Nephron (organoid): ENCODE data around the gene TRIM8.
A peak's percentile ranks its signal among the peaks of the same experiment; 100 is the strongest.

Experiments
- H3K27ac Mint-ChIP-seq, 3 experiments: 2 replicates each; pipeline ENCODE4 v1.8.0; 2020; ENCODE audit warnings: mixed read lengths in 3 of 3, mild to moderate bottlenecking in 2 of 3, moderate library complexity in 1 of 3
- H3K27me3 Mint-ChIP-seq: 2 replicates; pipeline ENCODE4 v1.8.0; 2021; ENCODE audit warnings: low read depth, mild to moderate bottlenecking, moderate library complexity, mixed read lengths
- H3K36me3 Mint-ChIP-seq: 2 replicates; pipeline ENCODE4 v1.8.0; 2020; ENCODE audit warnings: low read depth, mixed read lengths
- H3K4me1 Mint-ChIP-seq: 2 replicates; pipeline ENCODE4 v1.8.0; 2020; ENCODE audit warnings: mixed read lengths
- H3K4me3 Mint-ChIP-seq, 3 experiments: 2 replicates each; pipeline ENCODE4 v1.8.0; 2020; ENCODE audit warnings: mild to moderate bottlenecking in 3 of 3, mixed read lengths in 3 of 3, moderate library complexity in 2 of 3
- H3K9me3 Mint-ChIP-seq: 2 replicates; pipeline ENCODE4 v1.8.0; 2020; ENCODE audit warnings: mixed read lengths
- TF ChIP-seq, protein P1 (sequence below), 3 experiments: fragments of 200-600 bp; sonication (generic); IDR thresholded peaks; one replicate each; pipeline ENCODE4 v1.5.0; 2021; ENCODE audit warnings: antibody characterized with exemption in 3 of 3; ENCODE audit not compliant: unreplicated experiment in 3 of 3

Gene TRIM8

DNA sequence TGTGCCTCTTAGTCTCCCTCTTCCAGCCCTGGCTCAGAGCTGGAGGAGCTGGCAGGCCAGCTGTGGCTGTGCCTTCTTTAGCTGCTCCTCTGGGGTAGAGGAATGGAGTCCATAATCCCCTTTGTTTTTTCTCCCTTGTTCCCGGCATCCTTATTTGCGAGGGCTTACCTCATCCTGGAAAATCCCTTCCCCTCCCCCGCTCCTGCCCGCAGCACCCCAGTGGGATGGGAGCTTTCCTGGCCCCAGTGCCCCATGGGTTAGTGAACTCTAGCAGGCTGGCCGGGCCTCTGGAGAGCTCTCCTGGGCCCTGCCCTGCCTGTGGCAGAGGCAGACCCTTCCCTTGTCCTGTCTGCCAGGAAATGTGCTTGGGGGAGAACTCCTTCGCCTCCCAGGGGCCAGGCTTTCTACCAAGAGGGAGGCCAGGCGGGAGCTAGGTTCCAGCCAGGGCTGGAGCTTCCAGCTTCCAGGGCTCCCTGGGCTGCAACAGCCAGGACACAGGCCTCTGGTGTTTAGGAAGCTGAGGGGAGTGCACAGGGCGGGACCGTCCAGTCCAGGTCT, 16.5 kb upstream of the TRIM8 start:
- Mint-ChIP-seq H3K9me3 (no peaks in the 10 kb centered on the region), H3K27me3 (no peaks in the 10 kb centered on the region), H3K4me3 (peak overlapping the region; percentile 54 to 69 (median 55)), H3K36me3 (peaks cover 30% of the 10 kb centered on the region), H3K4me1 (peaks cover 91% of the 10 kb centered on the region), H3K27ac (peak overlapping the region; percentile 97 to 100 (median 100))
- TF ChIP-seq, protein P1, sequence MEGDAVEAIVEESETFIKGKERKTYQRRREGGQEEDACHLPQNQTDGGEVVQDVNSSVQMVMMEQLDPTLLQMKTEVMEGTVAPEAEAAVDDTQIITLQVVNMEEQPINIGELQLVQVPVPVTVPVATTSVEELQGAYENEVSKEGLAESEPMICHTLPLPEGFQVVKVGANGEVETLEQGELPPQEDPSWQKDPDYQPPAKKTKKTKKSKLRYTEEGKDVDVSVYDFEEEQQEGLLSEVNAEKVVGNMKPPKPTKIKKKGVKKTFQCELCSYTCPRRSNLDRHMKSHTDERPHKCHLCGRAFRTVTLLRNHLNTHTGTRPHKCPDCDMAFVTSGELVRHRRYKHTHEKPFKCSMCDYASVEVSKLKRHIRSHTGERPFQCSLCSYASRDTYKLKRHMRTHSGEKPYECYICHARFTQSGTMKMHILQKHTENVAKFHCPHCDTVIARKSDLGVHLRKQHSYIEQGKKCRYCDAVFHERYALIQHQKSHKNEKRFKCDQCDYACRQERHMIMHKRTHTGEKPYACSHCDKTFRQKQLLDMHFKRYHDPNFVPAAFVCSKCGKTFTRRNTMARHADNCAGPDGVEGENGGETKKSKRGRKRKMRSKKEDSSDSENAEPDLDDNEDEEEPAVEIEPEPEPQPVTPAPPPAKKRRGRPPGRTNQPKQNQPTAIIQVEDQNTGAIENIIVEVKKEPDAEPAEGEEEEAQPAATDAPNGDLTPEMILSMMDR (IDR thresholded peaks at IDR 0.05; ENCODE audit: unreplicated experiment in 3 of 3) = no peak

DNA sequence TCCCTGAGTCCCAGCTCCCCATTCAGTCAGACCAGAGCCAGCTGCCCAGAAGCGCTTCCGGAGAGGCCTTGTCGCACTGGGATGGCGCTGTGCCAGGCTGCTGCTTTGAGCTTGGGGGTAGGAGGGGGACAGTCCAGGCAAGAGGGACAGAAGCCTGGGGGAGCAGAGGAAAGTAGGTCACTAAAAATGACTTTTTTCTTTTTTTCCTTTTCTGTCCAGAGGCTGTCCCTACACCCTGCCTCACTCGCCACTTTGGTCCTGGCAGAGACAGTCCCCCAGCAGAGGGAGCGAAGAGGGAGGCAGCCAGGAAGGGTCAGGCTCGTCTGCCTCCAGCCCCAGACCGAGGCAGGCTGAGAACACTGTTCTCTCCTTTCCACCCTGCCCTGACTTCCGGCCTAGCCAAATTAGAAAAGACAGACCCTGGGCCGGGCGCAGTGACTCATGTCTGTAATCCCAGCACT, 15.8 kb upstream of the TRIM8 start:
- peak overlapping the region; percentile 97 to 100 (median 100) for H3K27ac Mint-ChIP-seq
- H3K4me1 Mint-ChIP-seq = peaks cover 93% of the 10 kb centered on the region
- H3K36me3 Mint-ChIP-seq = peaks cover 25% of the 10 kb centered on the region
- H3K9me3 Mint-ChIP-seq = no peaks in the 10 kb centered on the region
- no peak overlapping the region for H3K4me3 Mint-ChIP-seq
- H3K27me3 Mint-ChIP-seq = no peaks in the 10 kb centered on the region
- TF ChIP-seq, protein P1 (IDR thresholded peaks at IDR 0.05; ENCODE audit: unreplicated experiment in 3 of 3) = no peak

DNA sequence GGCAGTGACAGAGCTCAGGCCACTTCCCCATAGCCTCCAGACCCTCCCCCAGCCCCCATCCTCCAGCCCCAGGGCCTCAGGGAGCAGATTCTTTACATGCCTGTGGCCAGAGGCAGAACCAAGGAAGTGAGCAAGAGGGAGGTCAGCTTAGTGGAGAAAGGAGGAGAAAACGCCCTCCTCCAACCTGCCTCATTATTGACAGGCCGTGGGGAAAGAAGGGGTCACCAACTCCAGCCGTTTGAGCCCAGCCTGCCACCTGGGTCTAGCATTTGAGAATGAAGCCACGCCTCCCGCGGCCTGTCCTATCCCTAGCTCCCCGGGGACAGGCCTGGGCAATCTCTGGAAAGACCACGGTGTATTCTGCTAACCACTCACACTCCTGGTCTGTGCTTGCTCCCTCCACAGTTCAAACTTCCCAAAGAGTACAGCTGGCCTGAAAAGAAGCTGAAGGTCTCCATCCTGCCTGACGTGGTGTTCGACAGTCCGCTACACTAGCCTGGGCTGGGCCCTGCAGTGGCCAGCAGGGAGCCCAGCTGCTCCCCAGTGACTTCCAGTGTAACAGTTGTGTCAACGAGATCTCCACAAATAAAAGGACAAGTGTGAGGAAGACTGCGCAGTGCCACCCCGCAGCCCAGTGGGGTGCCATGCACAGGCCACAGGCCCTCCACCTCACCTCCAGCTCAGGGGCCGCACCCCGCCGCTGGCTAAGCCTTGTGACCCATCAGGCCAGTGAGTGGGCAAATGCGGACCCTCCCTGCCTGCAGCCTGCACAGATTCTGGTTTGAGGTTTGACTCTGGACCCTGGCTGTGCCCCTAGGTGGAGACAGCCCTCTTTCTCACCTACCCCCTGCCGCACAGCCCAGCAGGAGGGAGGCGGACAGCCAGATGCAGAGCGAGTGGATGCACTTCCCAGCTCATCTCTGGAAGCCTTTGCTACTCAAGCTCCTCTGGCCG, 14.3 kb upstream of the TRIM8 start:
- TF ChIP-seq, protein P1 (IDR thresholded peaks at IDR 0.05; ENCODE audit: unreplicated experiment in 3 of 3) = no peak
- Mint-ChIP-seq H3K4me1 (peaks cover 98% of the 10 kb centered on the region), H3K27me3 (no peaks in the 10 kb centered on the region), H3K27ac (peak overlapping the region; percentile 97 to 100 (median 100)), H3K4me3 (peak overlapping the region in 1 of 3 experiments; percentile 14), H3K36me3 (peaks cover 18% of the 10 kb centered on the region), H3K9me3 (no peaks in the 10 kb centered on the region)

DNA sequence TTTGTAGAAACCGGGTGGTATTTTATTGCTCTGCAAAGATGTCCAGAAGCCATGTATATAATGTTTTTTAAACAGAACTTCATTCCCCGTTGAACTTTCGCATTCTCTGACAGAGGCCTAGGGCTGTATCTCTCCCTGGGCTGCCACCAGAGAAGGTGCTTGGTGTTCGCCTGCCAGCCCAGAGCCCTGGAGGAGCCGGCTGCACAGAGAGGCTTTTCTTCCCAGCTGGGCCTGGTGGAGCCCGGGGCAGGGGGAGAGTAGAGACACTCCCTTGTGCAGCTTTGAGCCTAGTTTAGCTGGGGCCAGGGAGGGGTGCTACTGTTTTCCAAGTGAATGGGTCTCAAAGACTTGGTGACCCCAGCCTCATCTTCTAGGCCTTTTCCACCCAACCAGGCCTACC, 13.6 kb upstream of the TRIM8 start:
- TF ChIP-seq, protein P1 (IDR thresholded peaks at IDR 0.05; ENCODE audit: unreplicated experiment in 3 of 3) = no peak
- peak overlapping the region; percentile 97 to 100 (median 100) for H3K27ac Mint-ChIP-seq
- H3K9me3 Mint-ChIP-seq = no peaks in the 10 kb centered on the region
- H3K4me3 Mint-ChIP-seq = peak overlapping the region in 1 of 3 experiments; percentile 14
- peaks cover 14% of the 10 kb centered on the region for H3K36me3 Mint-ChIP-seq
- no peaks in the 10 kb centered on the region for H3K27me3 Mint-ChIP-seq
- H3K4me1 Mint-ChIP-seq = peaks cover 98% of the 10 kb centered on the region

DNA sequence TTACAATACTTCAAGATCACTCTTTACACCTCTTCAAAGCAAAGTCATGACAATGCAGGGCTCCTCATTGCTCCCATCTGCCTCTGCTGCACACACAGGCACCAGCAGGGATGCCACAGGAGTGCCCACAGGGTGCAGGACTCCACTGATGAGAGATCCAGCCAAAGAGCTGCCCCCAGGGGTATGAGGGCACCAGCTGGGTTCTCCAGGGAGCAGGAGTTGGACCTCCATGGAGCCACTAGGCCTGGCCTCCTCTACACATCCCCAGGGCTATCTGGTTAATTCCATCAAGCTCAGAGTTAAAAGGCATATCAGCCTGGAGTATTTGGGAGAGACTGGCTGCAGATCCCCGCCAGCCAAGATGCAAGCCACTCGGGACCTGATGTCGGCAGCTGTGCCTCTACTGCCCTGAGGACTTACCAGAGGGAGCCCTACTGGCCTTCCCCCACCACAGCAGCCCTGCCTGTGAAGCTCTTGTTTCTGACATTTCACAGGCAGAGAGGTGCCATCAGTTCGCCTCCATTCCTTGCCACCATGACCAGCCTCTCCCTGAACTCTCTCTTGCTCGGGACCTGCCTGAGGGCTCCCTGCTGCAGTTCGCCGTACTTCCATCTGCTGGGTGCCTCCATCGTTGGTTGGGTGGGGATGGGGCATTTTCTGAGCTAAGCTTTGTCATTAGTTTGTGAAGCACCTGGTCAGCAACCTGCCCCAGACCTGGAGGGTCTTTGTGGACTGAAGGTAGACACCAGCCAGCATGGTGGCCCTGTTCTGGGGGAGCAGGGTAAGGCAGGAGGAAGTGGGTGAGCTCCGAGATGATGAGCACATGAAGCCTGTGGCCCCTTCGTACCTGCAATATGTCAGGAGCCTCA, 12.5 kb upstream of the TRIM8 start:
- TF ChIP-seq, protein P1 (IDR thresholded peaks at IDR 0.05; ENCODE audit: unreplicated experiment in 3 of 3) = no peak
- Mint-ChIP-seq H3K4me3 (peak overlapping the region in 1 of 3 experiments; percentile 53), H3K9me3 (no peaks in the 10 kb centered on the region), H3K4me1 (peaks cover 90% of the 10 kb centered on the region), H3K27ac (peak overlapping the region; percentile 97 to 100 (median 100)), H3K36me3 (peaks cover 14% of the 10 kb centered on the region), H3K27me3 (no peaks in the 10 kb centered on the region)
